Liver (tissue), 3 donors: ENCODE results near the gene SOX21.

Experiments
- ATF3 ChIP-seq: IDR thresholded peaks from 2 replicates; pipeline ENCODE4 v1.6.1; 2016; ENCODE audit warnings: antibody characterized with exemption
- FOXA1 ChIP-seq: IDR thresholded peaks from 2 replicates; pipeline ENCODE4 v1.6.1; 2016; ENCODE audit warnings: antibody characterized with exemption
- HNF4A ChIP-seq, 2 donors: conservative IDR thresholded peaks; 2 replicates each; pipeline ENCODE4 v1.6.1; 2016; ENCODE audit warnings: antibody characterized with exemption in 2 of 2, mild to moderate bottlenecking in 2 of 2
- MAX ChIP-seq: IDR thresholded peaks from 2 replicates; pipeline ENCODE4 v1.6.1; 2016; ENCODE audit warnings: antibody characterized with exemption
- NR2F2 ChIP-seq: IDR thresholded peaks from 2 replicates; pipeline ENCODE4 v1.6.1; 2016; ENCODE audit warnings: antibody characterized with exemption
- RAD21 ChIP-seq, 2 donors: IDR thresholded peaks; 2 replicates each; pipeline ENCODE4 v1.6.1; 2016; ENCODE audit warnings: antibody characterized with exemption in 2 of 2, mild to moderate bottlenecking in 2 of 2
- REST ChIP-seq: IDR thresholded peaks from 2 replicates; pipeline ENCODE4 v1.6.1; 2016; ENCODE audit warnings: antibody characterized with exemption, mild to moderate bottlenecking
- SP1 ChIP-seq: IDR thresholded peaks from 2 replicates; pipeline ENCODE4 v1.6.1; 2018; ENCODE audit warnings: antibody characterized with exemption, mild to moderate bottlenecking
- TAF1 ChIP-seq: conservative IDR thresholded peaks from 2 replicates; pipeline ENCODE4 v1.6.1; 2016; ENCODE audit warnings: antibody characterized with exemption, mild to moderate bottlenecking
- YY1 ChIP-seq: IDR thresholded peaks from 2 replicates; pipeline ENCODE4 v1.6.1; 2016; ENCODE audit warnings: antibody characterized with exemption, mild to moderate bottlenecking
- ZBTB33 ChIP-seq: IDR thresholded peaks from 2 replicates; pipeline ENCODE4 v1.6.1; 2016; ENCODE audit warnings: antibody characterized with exemption
- TF ChIP-seq, protein P1 (sequence below): fragments of 150-350 bp; IDR thresholded peaks from 2 replicates; pipeline ENCODE4 v1.5.1; 2017; ENCODE audit warnings: improper control_type of control experiment, low read depth, low read length; ENCODE audit not compliant: missing input control
- donor health status: healthy.
- donor health status: healthy.

DNA sequence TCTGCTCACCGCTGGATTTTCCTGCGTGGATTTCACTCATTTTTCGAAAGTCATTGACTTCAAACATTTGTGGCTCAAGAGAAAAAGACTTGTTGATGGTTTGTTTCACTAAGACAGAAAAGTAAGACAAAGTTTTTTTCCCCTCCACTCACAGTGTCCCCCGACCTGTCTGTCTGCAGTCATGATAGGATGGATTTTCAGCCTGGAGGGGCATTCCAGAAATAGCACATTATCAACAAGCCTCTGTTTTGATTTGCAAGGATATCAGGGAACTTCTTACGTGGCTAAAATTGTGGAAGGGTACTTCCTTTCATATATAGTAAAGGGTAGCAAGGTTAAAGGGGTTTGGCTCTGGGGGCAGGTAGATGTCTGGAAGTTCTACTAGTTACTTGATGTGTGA is 11.8 kb downstream of the SOX21 start:
- TF ChIP-seq TAF1 (no peak), YY1 (no peak), ATF3 (no peak), MAX (no peak), HNF4A (conservative IDR thresholded peaks at IDR 0.05) (no peak), SP1 (no peak), FOXA1 (no peak), REST (no peak), RAD21 (IDR thresholded peaks at IDR 0.05) (no peak), NR2F2 (no peak), ZBTB33 (no peak)
- TF ChIP-seq, protein P1, sequence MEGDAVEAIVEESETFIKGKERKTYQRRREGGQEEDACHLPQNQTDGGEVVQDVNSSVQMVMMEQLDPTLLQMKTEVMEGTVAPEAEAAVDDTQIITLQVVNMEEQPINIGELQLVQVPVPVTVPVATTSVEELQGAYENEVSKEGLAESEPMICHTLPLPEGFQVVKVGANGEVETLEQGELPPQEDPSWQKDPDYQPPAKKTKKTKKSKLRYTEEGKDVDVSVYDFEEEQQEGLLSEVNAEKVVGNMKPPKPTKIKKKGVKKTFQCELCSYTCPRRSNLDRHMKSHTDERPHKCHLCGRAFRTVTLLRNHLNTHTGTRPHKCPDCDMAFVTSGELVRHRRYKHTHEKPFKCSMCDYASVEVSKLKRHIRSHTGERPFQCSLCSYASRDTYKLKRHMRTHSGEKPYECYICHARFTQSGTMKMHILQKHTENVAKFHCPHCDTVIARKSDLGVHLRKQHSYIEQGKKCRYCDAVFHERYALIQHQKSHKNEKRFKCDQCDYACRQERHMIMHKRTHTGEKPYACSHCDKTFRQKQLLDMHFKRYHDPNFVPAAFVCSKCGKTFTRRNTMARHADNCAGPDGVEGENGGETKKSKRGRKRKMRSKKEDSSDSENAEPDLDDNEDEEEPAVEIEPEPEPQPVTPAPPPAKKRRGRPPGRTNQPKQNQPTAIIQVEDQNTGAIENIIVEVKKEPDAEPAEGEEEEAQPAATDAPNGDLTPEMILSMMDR, result no peak
